HepG2 (cell line): ENCODE measurements around the gene UBE2M. TPM values are rescaled to one million over a fixed set of nuclear protein-coding genes. Genes with fewer than 3 reads are reported as not detected.

Experiments
- AGO1 ChIP-seq: fragments of 200-400 bp; formaldehyde crosslinking; IDR thresholded peaks from 2 replicates; pipeline ENCODE4 v1.6.1; 2017; ENCODE audit warnings: mild to moderate bottlenecking, low read depth, low read length, moderate library complexity; ENCODE audit not compliant: poor library complexity, severe bottlenecking
- DNMT3B ChIP-seq: conservative IDR thresholded peaks from 2 replicates; pipeline ENCODE4 v1.6.1; 2016; ENCODE audit warnings: missing biosample characterization, control low read depth
- FOXO1 ChIP-seq: sonication (generic); formaldehyde crosslinking; IDR thresholded peaks from 2 replicates; pipeline ENCODE4 v1.4.0; 2020; ENCODE audit warnings: missing genetic modification reagents
- HOXA9 ChIP-seq: sonication (generic); formaldehyde crosslinking; IDR thresholded peaks from 2 replicates; pipeline ENCODE4 v1.8.1; 2022; ENCODE audit warnings: missing genetic modification reagents, mild to moderate bottlenecking, moderate library complexity, borderline replicate concordance
- PITX1 ChIP-seq: sonication (generic); formaldehyde crosslinking; IDR thresholded peaks from 2 replicates; pipeline ENCODE4 v1.5.1; 2020; ENCODE audit warnings: mild to moderate bottlenecking, missing genetic modification reagents
- PPARG ChIP-seq: conservative IDR thresholded peaks from 2 replicates; pipeline ENCODE4 v1.6.1; 2016; ENCODE audit warnings: missing biosample characterization, missing genetic modification reagents
- RBFOX2 ChIP-seq: fragments of 200-400 bp; formaldehyde crosslinking; IDR thresholded peaks from 2 replicates; pipeline ENCODE4 v1.6.1; 2017; ENCODE audit warnings: low read depth, mild to moderate bottlenecking, low read length
- THYN1 ChIP-seq: sonication (generic); formaldehyde crosslinking; IDR thresholded peaks from 2 replicates; pipeline ENCODE4 v1.8.1; 2023; ENCODE audit warnings: low read depth, mild to moderate bottlenecking, moderate library complexity, missing genetic modification reagents, borderline replicate concordance
- ZBTB40 ChIP-seq, 2 experiments: fragments of 450-650 bp in 1 of 2; sonication (generic) in 1 of 2; formaldehyde crosslinking in 1 of 2; IDR thresholded peaks; 2 replicates each; pipeline versions ENCODE4 v1.6.1 to v1.8.0; 2016 to 2022; ENCODE audit warnings: antibody characterized with exemption in 1 of 2, mild to moderate bottlenecking in 1 of 2, missing genetic modification reagents in 1 of 2
- ZC3H13 ChIP-seq: sonication (generic); formaldehyde crosslinking; IDR thresholded peaks from 2 replicates; pipeline ENCODE4 v1.8.1; 2023; ENCODE audit warnings: mild to moderate bottlenecking, missing genetic modification reagents, moderate library complexity
- ZMYM3 ChIP-seq: sonication (generic); formaldehyde crosslinking; IDR thresholded peaks from 2 replicates; pipeline ENCODE4 v1.5.1; 2020; ENCODE audit warnings: mild to moderate bottlenecking, missing genetic modification reagents
- ZNF30 ChIP-seq: sonication (generic); formaldehyde crosslinking; IDR thresholded peaks from 2 replicates; pipeline ENCODE4 v1.5.0; 2020; ENCODE audit warnings: mild to moderate bottlenecking, missing genetic modification reagents
- ZNF34 ChIP-seq: sonication (generic); formaldehyde crosslinking; IDR thresholded peaks from 2 replicates; pipeline ENCODE4 v1.4.0; 2020; ENCODE audit warnings: mild to moderate bottlenecking, missing genetic modification reagents, borderline replicate concordance
- ZNF773 ChIP-seq: sonication (generic); formaldehyde crosslinking; IDR thresholded peaks from 2 replicates; pipeline ENCODE4 v1.4.0; 2020; ENCODE audit warnings: missing genetic modification reagents, borderline replicate concordance
- ZNF784 ChIP-seq: sonication (generic); formaldehyde crosslinking; IDR thresholded peaks from 2 replicates; pipeline ENCODE4 v1.5.1; 2020; ENCODE audit warnings: missing genetic modification reagents, mild to moderate bottlenecking, borderline replicate concordance
- polyA plus RNA-seq, 8 experiments: library from polyadenylated mRNA; depleted of rRNA in 3 of 8; stranded (reverse) in 7 of 8; unstranded in 1 of 8; fragments of >200 nt; fragmentation: Illumina TruSeq in 4 of 8; extraction: Trizol in 4 of 8; gene quantifications; 2 replicates each; pipeline versions ENCODE4 v1.2.1 to v1.2.3, GENCODE V29; 2011 to 2016; ENCODE audit warnings: low read depth in 4 of 8, missing spikeins in 1 of 8, mixed read lengths in 1 of 8; ENCODE audit not compliant: insufficient read depth in 1 of 8
- total RNA-seq, 5 experiments: library from RNA; depleted of rRNA; stranded (reverse); fragments of >200 nt; fragmentation: Illumina TruSeq; extraction: Trizol; gene quantifications; 2 replicates each; pipeline ENCODE4 v1.2.3, GENCODE V29; 2016; ENCODE audit warnings: low read depth in 1 of 5
- TF ChIP-seq, protein P1 (sequence below): sonication (generic); formaldehyde crosslinking; IDR thresholded peaks from 2 replicates; pipeline ENCODE4 v1.4.0; 2020; ENCODE audit warnings: missing genetic modification reagents
- TF ChIP-seq, protein P2 (sequence below): sonication (generic); formaldehyde crosslinking; IDR thresholded peaks from 2 replicates; pipeline ENCODE4 v1.8.1; 2023; ENCODE audit warnings: missing genetic modification reagents, mild to moderate bottlenecking, borderline replicate concordance

The UBE2M gene
- total and polyA plus RNA-seq, 2 of the 13 experiments (the other 11 are each of a cell fraction or from before 2014, with no cell fraction given): 36.2 to 50.3 TPM

GRCh38 chr19:58554494-58555368 is 3.7 kb downstream of the UBE2M start, which contains the start of gene CHMP2A (continued):
- TF ChIP-seq ZMYM3 (CRISPR knock-in tag): no peak
- TF ChIP-seq ZNF773 (CRISPR knock-in tag): no peak
- TF ChIP-seq, protein P1, sequence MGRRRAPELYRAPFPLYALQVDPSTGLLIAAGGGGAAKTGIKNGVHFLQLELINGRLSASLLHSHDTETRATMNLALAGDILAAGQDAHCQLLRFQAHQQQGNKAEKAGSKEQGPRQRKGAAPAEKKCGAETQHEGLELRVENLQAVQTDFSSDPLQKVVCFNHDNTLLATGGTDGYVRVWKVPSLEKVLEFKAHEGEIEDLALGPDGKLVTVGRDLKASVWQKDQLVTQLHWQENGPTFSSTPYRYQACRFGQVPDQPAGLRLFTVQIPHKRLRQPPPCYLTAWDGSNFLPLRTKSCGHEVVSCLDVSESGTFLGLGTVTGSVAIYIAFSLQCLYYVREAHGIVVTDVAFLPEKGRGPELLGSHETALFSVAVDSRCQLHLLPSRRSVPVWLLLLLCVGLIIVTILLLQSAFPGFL: no peak
- no peak for TF ChIP-seq PITX1
- no peak for TF ChIP-seq THYN1
- TF ChIP-seq HOXA9 (CRISPR knock-in tag): 0 out of 2 replicates have a peak, but pooled peaks have one; percentile 20
- TF ChIP-seq FOXO1: no peak
- peak; percentile 94 for TF ChIP-seq RBFOX2
- peak; percentile 86 for TF ChIP-seq ZC3H13 (CRISPR knock-in tag)
- no peak for TF ChIP-seq PPARG (CRISPR knock-in tag)
- 0 out of 2 replicates have a peak, but pooled peaks have one; percentile 60 for TF ChIP-seq ZNF34 (CRISPR knock-in tag)
- TF ChIP-seq ZNF784 (CRISPR knock-in tag): peak; percentile 47; the same call in 1 of the 2 replicates
- no peak for TF ChIP-seq ZNF30
- TF ChIP-seq AGO1: peak; percentile 99
- TF ChIP-seq ZBTB40 (IDR thresholded peaks at IDR 0.05): peak; percentile 75
- TF ChIP-seq ZBTB40 (CRISPR knock-in tag; IDR thresholded peaks at IDR 0.05): no peak
- no peak for TF ChIP-seq DNMT3B
- TF ChIP-seq, protein P2, sequence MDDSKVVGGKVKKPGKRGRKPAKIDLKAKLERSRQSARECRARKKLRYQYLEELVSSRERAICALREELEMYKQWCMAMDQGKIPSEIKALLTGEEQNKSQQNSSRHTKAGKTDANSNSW (CRISPR knock-in tag): no peak
